Hepatic stellate cell (primary cell): Measurements from ENCODE around the gene KIFAP3.
"Not testable (repeated sequence)": the region's sequence is repeated elsewhere in the genome, so short reads cannot be mapped to it uniquely, and the experiment has no call there.

Experiments used
- DNase-seq: peaks from one replicate; pipeline ENCODE4 v3.0.0; 2011; ENCODE audit warnings: low spot score

KIFAP3 gene

DNA sequence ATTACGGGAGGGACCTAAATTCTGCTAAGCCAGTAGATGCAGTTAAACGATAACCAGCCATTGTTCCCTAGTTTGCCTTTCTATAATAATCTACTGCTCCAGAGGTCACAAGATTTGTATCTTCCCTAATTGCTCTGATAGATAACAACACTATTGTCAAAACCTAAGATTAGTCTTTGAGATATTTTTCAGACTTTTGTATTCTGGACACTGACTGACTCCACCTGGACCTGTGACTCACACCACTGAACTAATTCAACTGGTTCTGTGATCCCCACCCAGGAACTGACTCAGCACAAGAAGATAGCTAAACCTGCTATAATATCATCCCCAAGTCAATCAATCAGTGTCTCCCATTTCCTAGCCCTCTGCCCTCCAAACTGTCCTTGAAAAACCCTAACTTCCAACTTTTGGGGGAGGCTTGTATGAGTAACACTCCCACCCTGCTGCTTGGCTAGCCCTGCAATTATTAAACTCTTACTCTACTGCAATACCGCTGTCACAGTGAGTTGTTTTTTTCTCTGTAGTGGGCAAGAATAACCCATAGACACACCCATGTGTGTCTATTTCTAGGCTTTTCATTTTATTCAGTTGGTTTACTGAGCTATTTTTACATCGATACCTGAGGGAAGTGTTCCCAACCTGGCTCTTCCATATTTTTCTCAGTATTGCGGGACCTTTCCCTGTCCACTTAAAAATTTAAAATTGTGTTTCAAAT is 11.2 kb downstream of the KIFAP3 start:
- DNase-seq, result no peak

DNA sequence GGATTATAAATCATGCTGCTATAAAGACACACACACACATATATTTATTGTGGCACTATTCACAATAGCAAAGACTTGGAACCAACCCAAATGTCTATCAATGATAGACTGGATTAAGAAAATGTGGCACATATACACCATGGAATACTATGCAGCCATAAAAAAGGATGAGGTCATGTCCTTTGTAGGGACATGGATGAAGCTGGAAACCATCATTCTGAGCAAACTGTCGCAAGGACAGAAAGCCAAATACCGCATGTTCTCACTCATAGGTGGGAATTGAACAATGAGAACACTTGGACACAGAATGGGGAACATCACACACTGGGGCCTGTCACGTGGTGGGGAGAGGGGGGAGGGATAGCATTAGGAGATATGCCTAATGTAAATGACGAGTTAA is 12.8 kb downstream of the KIFAP3 start:
- DNase-seq, result not testable (repeated sequence)

DNA sequence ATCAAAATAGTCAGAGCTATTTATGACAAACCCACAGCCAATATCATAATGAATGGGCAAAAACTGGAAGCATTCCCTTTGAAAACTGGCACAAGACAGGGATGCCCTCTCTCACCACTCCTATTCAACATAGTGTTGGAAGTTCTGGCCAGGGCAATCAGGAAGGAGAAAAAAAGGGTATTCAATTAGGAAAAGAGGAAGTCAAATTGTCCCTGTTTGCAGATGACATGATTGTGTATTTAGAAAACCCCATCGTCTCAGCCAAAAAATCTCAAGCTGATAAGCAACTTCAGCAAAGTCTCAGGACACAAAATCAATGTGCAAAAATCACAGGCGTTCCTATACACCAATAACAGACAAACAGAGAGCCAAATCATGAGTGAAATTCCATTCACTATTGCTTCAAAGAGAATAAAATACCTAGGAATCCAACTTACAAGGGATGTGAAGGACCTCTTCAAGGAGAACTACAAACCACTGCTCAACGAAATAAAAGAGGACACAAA is 14.4 kb downstream of the KIFAP3 start:
- DNase-seq, result not testable (repeated sequence)

DNA sequence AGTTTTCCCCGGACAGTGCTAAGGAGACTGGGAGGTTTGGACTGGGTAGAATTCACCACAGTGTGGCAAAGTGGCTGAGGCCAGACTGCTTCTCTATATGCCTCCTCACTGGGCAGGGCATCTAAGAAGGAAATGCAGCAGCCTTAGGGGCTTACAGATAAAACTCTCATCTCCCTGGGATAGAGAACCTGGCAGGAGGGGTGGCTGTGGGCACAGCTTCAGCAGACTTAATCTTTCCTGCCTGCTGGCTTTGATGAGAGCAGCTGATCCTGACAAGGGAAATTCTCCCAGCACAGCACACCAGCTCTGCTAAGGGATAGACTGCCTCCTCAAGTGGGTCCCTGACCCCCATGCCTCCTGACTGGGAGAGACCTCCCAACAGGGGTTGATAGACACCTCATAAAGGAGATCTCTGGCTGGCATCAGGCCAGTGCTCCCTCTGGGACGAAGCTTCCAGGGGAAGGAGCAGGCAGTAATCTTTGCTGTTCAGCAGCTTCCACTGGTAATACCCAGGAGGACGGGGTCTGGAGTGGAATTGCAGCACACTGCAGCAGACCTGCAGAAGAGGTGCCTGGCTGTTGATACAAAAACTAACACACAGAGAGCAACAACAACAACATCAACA is 25.2 kb downstream of the KIFAP3 start:
- DNase-seq, result no peak

DNA sequence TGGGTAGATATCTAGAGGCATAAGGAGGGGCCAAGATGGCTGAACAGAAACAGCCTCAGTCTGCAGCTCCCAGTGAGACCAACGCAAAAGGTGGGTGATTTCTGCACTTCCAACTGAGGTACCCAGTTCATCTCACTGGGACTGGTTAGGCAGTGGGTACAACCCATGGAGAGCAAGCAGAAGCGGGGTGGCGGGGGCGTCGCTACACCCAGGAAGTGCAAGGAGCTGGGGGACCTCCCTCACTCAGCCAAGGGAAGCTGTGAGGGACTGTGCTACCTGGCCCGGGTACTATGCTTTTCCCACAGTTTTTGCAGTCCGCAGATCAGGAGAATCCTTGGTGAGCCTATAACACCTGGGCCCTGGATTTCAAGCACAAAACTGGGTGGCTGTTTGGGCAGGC is 26.0 kb downstream of the KIFAP3 start:
- DNase-seq, result no peak

DNA sequence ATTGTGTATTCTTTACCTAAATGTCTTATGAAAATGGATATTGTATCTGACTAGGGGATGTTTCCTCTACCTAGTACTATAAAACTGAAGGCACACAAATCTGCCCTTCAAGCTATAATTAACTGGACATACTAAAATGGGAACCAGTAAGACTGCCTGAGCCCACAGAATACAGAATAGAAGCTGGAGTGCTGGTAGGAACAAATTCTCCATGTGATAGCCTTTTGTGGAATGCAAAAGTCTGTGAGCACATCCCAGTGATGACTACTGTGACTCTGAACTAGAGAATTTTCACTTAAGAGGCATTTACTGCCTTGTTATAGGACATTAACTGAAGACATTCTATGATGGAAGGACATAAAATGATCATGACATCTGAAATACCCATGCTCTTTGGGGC is 30.3 kb downstream of the KIFAP3 start:
- DNase-seq, result no peak

DNA sequence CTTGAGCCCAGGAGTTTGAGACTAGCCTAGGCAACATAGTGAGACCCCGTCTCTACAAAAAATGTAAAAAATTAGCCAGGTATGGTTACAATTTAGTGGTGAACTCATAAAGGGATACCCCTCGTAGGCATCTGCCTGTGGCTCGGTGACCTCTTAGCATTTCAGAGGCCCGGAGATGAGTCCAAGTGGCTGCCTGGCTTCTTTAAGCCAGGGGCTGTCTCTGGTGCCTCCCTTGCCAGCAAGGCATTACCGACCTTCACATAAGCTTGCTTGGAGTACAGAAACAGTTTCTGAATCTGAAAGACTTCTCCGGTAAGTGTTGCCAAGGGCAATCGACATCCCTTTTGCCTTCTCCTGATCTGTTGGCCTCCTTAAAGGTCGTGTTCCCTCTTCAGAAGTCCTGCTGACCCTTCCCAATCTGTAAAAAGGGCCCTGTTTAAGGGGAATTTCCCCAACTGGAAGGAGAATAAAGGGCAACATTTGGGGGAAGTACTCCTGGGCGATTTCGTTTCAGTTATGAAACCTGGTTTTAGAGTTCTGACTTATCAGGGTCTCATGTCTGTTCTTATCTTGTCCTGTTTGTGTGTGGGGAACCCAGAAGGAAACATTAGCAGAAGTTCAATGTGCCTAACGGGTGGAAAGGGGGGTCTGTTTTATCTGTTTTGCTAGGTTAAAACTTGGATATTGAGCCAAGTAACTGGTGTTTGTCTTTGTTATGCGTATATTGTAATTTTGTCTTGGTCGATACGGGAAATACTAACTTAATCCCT is 32.9 kb downstream of the KIFAP3 start:
- no peak for DNase-seq

DNA sequence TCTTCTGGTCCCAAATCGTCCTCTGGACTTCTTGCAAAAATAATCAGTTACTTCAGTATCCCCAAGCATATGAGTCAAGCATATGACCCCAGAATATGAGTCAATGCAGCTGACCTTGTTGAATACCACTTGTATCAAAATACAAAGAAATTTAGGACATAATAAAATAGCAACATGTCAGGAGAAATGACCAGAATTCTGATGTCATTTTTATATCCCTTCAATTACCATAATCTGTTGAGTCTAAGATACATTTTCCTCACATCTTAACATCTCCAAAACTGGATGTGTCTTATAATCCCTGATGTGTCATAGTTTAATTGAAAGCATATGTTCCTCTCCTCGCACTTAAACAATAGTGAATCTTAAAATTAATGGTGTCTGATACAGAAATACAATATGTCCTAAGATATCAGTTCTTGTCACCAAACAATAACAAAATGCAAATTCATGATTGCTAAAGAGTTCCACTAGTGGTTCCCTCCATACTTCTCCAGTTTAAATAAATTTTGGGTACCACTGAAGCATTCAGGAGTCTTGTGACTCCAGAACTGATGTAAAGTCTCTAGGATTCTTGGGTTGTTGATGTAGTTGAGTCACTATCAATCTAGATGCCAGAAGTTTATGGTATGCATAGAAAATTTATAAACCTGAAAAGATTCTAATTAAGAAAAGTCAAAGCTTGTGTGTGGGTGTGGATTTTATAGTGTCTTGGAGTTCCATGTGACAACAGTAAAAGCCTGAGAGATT is 41.8 kb downstream of the KIFAP3 start:
- DNase-seq, result no peak

DNA sequence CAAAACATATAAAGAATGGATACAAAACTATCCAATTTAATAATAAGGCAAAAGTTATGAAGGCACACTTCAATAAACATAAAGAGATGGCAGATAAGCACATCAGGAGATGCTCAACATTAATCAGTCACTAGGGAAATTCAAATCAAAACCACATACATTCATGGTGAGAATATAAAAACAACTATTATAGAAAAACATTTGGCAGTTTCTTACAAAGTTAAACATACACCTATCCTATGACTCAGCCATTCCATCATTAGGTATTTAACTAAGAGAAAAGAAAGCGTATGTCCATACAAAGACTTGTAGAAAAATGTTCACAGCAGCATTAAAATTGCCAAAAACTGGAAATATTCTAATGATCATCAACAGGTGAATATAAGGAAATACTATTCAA is 44.3 kb downstream of the KIFAP3 start:
- DNase-seq, result no peak

DNA sequence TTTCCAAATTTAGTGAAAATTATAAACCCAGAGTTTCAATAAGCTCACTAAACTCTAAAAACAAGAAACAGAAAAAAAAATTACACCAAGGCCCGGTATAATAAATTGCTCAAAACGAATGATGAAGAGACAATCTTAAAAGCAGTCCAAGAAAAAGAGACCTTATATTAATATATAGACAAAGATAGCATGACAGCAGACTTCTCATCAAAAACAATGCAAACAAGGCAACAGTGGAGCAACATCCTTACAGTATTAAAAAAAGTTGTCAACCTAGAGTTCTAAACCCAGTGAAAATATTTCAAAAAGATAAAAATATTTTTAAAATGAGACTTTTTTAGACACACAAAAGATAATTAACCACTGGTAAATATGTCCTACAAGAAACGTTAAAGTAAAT is 46.7 kb downstream of the KIFAP3 start:
- DNase-seq, result no peak

DNA sequence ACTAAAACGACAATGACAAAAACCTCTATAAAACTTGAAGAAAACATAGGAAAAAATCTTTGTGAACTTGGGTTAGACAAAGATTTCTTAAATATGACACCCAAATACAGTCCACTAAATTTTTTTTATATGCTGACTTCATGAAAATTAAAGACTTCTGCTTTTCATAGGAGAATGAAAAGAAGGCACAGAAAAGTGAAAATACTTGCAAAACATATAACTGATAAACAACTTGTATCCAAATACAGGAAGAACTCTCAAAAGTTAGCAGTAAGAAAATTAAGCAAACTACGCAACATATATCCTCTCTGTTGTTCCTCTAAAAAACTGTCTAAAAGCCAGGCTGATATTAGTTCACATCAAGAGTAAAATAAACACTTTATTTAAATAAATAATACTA is 53.6 kb downstream of the KIFAP3 start:
- DNase-seq, result no peak

DNA sequence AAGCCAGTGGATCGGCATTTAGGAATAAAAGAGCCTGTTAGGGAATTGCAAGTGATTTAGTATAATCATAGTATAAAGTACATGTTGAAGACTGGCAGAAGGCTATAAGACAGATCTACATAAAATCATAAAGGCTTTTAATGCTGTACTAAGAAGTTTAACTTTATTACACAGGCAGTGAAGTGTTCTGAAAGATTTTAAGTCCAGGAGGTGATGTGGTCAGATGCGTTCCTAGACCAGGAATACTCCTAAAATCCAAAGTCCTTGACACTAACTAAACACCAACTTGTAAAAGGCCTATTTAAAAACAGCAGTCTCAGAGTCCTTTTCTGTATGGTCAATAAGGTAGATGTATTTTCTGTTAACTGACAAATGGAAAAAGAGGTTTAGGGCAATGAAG is 57.0 kb downstream of the KIFAP3 start:
- no peak for DNase-seq

DNA sequence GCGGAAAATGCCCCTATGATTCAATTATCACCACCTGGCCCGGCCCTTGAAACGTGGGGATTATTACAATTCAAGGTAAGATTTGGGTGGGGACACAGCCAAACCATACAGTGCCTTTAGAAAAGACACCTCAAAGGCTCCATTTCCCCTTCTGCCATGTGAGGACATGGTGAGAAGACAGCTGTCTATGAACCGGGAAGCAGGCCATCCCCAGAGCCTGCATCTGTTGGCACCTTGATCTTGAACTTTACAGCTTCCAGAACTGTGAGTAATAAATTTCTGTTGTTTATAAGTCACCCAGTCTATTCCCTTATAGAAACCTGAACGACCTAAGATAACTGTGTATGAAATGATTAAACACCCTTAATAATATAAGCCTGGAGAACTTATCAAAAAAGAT is 61.6 kb downstream of the KIFAP3 start:
- no peak for DNase-seq

DNA sequence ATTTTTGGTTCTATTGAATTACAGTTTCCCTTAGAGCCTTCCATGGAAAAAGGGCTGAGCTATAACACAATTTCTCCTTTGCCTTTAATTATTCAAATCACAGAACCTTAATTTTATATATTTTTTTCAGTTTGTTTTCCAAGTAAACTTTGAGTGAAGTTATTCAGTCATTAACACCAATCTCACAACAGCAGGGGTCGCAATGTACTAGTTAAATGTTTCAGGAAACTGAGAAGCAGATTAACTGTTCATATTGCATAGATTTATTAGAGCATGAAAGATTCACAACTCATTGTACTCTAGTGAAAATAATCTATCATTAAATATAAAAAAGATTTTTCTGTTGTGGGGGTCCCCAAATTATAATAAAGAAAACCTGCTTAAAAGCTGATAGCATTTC is 64.1 kb downstream of the KIFAP3 start:
- no peak for DNase-seq

DNA sequence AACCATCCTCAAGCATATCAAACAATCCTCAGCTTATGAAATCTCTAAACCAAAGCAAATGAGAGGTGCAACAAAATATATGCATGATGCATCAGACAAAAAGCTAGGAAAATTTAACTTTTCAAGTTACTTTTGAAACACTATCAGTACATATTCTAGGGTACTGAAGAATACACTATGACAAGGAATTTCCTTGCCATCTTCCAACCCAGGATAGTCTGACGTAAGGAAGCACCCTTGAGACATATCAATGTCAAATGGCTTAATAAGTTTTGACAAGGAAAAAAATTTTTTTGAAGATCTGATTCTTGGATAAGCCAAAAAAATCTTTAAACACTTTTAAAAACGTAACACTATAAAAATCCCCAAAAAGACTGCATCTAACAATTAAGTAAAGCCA is 64.9 kb downstream of the KIFAP3 start:
- no peak for DNase-seq

DNA sequence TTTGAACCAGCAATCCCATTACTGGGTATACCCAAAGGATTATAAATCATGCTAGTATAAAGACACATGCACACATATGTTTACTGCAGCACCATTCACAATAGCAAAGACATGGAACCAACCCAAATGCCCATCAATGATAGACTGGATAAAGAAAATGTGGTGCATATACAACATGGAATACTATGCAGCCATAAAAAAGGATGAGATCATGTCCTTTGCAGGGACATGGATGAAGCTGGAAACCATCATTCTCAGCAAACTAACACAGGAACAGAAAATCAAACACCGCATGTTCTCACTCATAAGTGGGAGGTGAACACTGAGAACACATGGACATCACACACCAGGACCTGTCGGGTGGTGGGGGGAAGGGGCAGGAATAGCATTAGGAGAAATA is 65.8 kb downstream of the KIFAP3 start:
- not testable (repeated sequence) for DNase-seq

DNA sequence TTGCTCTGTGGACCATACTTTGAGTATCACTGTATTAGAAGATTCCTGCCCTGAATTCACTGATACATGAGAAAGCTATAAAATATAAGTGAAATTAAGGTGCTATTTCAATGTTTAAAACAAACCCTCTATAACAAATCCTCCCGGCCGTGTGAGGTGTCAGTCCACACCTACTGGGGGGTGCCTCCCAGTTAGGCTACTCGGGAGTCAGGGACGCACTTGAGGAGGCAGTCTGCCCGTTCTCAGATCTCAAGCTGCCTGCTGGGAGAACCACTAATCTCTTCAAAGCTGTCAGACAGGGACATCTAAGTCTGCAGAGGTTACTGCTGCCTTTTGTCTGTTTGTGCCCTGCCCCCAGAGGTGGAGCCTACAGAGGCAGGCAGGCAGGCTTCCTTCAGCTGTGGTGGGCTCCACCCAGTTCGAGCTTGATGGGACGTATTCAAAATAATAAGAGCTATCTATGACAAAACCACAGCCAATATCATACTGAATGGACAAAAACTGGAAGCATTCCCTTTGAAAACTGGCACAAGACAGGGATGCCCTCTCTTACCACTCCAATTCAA is 71.1 kb downstream of the KIFAP3 start:
- DNase-seq, result not testable (repeated sequence)

DNA sequence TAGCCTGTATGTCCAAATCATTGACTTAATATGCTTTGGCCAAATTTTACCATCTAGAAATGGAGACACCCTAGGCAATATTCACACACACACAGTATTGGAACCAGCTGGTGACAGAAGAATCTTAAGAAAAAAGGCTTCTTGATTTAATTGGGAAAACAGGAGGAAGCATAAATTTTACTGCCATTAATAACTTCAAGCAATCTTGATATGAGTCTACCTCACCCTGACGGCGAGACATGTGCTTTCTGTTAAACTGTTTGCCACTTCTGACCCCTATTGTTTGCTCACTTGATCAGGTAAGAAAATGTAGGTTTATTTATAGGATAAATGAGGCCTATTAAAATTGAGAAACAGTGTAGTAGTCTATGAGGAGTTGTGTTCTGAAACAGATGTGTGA is 73.2 kb downstream of the KIFAP3 start:
- no peak for DNase-seq

DNA sequence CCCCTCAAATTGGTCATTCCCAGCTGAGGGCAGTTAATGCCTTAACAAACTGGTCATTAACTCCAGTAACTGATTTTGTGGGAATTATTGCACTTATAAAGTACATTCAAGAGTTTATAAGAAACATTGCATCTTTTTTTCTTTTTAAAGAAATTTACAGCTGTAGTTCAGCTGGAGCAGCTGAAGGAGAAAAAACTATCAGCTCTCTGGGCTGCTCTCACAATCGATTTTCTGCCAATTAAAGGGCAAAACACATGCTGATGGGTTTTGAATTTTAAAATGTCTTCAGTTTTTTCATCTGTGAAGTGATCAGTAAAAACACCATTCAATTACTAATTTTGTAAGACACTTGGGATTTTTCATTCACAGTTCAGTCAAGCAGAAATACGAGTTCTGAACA is 74.7 kb downstream of the KIFAP3 start:
- DNase-seq, result no peak

DNA sequence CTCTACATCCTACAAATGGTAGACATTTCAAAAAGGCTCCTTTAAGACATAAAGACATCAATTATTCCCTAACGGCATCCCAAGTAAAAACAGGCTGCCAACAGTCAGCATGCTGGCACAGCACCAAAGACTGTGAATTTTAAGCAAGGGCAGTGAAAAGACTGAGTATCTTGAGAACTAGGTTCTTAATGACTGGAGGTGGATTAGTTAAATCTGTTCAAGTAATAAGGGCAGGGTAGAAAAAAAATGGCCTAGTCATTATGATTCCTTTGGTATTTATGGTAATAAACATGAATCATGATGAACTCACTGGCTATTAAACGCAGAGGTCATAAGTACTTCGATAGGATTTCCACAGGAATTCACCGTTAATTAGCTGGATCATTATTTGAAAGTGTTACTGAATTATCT is 75.2 kb downstream of the KIFAP3 start:
- DNase-seq, result peak; percentile 3

DNA sequence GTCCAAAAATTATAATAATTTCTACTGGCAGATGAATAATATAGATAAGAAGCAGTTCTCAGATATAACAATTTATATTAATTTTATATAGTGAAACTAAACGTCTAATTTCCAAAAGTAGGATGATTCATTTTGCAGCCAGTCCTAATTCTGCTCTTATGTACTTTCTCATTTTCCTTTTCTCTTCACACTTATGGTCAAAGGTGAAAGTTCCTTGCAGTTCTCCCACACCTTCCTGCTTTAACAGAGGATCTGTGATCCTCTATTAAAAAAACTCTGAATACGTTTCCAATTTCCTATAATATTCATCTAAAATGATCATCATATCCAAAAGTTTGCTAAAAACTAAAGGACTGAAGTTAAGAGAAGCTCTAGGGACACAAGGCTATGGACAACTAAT is 78.5 kb downstream of the KIFAP3 start:
- DNase-seq, result no peak

DNA sequence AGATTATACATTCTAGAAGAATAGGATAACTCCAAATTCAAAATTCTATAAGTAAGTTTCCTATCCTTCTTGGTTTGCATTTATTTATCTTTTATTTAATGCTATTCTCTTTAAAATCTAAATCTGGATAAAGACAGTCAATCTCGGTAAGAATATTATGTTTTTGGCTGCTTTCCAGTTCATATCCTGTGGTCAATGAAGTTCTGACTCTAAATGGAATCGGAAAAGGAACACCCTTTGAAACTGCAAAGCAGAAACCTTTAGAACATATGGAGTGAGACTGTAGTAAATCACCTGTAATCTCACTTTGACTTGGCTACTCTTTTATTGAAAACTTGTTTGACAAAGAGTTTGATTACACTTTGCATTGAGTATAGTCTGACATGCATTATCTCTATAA is 85.2 kb downstream of the KIFAP3 start:
- no peak for DNase-seq
